Astrocyte (in vitro differentiated cells and primary cell): Measurements from ENCODE around the gene SCUBE1.

ENCODE experiments used
- EZH2 ChIP-seq: IDR thresholded peaks from 2 replicates; pipeline ENCODE4 v1.6.1; 2012; ENCODE audit warnings: mild to moderate bottlenecking, low read length, inconsistent platforms; ENCODE audit not compliant: insufficient read depth
- TF ChIP-seq, protein P1 (sequence below): IDR thresholded peaks from 2 replicates; pipeline ENCODE4 v1.5.1; 2011; ENCODE audit warnings: low read depth, mild to moderate bottlenecking, inconsistent platforms, low read length, moderate library complexity; ENCODE audit not compliant: insufficient read depth

DNA sequence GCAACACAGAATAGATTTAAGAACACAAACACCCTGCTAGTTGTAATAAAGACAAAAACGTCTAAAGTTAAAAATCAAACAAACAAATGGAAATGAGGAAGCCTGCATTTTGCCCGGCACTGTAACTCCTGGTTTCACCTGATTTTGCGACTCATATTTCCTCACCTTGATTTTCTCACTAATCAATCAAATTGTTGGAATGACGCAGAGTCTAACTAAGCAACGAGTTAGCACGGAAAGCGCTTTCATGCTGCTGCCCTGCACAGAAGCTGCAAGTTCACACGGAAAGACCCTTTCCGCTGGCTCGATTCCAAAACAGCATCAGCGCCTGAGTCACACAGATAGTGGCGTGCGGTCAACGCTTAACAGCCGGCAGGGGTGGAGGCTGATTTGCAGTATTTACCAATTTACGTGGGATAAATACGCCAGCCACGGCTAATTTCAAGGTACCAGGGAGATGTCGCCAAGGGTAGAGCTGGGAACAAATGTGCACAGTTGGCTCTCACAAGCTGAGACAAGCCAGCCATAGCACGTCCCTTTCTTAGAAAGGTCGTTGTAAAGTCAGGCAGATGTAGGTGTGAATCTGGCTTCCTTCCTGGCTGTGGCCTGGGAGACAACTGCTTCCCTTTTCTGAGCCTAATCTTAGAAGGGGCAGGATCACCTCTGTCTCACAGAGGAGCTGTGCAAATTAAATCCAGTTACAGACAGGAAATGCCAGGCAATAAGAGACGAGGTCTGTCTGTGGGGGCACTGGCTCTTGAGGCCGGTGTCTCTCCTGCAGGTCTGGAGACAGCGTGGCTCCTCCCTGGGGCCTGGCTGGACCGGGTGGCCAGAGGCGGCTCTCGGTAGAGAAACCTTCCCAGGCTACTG, 79.3 kb downstream of the SCUBE1 start:
- TF ChIP-seq EZH2 = no peak
- TF ChIP-seq, protein P1, sequence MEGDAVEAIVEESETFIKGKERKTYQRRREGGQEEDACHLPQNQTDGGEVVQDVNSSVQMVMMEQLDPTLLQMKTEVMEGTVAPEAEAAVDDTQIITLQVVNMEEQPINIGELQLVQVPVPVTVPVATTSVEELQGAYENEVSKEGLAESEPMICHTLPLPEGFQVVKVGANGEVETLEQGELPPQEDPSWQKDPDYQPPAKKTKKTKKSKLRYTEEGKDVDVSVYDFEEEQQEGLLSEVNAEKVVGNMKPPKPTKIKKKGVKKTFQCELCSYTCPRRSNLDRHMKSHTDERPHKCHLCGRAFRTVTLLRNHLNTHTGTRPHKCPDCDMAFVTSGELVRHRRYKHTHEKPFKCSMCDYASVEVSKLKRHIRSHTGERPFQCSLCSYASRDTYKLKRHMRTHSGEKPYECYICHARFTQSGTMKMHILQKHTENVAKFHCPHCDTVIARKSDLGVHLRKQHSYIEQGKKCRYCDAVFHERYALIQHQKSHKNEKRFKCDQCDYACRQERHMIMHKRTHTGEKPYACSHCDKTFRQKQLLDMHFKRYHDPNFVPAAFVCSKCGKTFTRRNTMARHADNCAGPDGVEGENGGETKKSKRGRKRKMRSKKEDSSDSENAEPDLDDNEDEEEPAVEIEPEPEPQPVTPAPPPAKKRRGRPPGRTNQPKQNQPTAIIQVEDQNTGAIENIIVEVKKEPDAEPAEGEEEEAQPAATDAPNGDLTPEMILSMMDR = no peak
